ENCODE results near the gene NAXE. TPM values are rescaled to one million over a fixed set of nuclear protein-coding genes. Genes with fewer than 3 reads are reported as not detected.
"Not testable (repeated sequence)": the region's sequence is repeated elsewhere in the genome, so short reads cannot be mapped to it uniquely, and the experiment has no call there.

The NAXE gene
- total RNA-seq, 2 donors from 2014 or later, result 91.6 to 95.0 TPM

DNA sequence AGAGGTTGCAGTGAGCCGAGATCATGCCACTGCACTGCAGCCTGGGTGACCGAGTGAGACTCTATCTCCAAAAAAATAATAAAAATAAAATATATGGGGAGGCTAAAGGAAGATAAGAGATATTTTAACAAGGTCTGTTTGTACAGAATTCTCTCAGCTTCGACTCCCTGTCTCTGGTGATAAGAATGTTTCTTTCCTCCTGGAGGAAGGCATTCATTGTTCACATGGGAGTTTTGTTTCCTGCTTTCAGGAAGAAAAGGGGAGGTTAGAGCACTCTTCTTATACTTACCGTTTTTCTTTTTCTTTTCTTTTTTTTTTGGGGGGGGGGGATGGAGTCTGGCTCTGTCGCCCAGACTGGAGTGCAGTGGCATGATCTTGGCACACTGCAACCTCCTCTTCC lies 2.0 kb upstream of the NAXE start:
- DNase-seq, result no peak
- intact Hi-C loops (cut with DNase I), result no loop called here
- ATAC-seq, result no peak

DNA sequence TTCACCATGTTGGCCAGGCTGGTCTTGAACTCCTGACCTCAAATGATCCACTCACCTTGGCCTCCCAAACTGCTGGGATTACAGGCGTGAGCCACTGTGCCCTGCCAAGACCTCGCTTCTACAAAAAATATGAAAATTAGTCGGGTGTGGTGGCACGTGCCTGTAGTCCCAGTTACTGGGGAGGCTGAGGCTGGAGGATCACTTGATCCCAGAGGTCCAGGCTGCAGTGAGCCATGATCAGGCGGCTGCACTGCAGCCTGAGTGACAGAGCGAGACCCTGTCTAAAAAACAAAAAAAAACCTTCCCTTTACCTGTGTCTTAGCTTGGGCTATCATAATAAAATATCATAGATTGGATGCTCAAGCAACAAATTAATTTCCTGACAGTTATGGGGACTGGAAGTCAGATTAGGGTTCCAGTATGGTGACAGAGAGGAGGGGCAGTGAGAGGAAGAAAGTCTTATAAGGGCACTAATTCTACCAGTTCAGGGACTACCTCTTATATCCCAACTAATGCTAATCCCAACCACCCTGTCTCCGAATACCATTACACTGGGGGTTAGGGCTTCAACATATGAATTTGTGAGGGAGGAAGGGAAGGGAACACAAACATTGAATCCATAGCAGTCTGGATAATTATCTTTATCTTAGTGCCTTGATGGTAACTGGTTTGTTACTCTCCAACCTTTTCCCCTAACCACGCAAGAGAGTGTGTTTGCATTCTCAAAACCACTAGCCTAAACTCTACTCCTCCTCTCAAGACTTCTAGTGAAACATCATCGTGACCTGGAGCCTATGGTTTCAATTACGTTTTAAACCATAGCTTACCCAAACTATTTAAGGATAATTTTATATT lies 1.0 kb upstream of the NAXE start:
- DNase-seq (no peak), ATAC-seq (no peak)
- intact Hi-C loops (cut with DNase I), result no loop called here

DNA sequence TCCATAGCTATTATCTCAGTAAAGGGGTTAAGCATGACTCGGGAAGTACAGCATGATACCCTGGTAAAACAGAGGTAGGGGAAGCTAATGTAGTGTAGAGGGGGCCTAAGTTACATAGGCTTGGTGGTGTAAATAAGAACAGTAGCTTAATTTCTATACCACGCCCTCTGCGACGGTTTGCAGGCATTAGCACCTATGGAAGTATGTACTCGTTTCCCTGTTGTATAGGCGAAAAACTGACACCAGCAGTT lies 470 bp upstream of the NAXE start:
- DNase-seq (no peak), ATAC-seq (no peak)
- intact Hi-C loops (cut with DNase I), result no loop called here

DNA sequence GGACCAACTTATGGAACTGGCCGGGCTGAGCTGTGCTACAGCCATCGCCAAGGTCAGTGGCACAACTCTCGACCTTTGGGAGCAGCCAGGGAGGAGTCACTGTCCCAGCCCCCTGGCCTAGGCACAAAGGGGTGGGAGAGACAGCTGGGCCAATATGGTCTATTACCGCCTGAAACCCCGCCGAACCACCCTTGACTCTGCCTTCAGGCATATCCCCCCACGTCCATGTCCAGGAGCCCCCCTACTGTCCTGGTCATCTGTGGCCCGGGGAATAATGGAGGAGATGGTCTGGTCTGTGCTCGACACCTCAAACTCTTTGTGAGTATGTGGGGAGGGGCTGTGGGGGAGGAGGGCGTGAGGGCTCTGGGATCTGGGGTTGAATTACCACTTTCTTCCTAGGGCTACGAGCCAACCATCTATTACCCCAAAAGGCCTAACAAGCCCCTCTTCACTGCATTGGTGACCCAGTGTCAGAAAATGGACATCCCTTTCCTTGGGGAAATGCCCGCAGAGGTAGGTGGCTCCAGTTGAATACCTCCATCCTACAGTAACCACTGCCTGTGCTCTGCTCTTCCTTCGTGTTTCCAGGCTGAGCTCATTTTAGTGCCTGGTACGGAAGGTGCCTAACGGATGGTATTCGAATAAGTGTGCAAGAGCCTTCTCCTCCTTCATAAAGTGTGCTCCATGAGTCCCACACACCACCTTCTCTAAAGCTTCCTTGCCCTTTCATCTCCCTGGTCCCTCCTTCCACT lies 758 bp downstream of the NAXE start:
- ATAC-seq, result peak in 1 of 2 donors; percentile 3
- intact Hi-C loops (cut with DNase I), result no loop called here
- no peak for DNase-seq

DNA sequence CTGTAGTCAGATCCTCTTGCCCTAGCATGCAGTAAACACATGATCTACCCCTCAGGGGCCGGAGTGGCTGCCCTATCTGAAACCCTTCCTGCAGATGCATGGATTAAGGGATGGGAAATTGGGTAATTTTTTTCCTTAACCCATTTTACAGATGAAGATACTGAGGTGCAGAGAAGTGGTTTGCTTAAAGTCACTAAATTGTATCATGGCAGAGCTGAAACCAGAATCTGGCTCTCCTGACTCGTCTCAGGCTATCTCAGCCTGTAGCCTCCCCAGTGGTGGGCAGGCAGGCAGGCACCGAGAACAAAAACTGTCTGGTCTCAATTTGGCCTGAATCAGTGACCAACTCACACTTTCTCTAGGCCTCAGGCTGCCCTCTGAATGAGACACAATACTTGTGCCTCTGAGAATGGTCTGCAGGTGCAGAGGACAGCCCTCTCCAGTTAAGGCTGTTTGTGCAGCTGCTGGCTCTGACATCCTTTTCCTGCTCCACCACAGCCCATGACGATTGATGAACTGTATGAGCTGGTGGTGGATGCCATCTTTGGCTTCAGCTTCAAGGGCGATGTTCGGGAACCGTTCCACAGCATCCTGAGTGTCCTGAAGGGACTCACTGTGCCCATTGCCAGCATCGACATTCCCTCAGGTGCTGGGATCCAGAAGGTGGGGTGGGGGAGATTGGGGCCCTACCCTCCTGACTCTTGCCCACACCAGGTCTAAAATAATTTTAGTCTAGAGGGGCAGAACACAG lies 1.5 kb downstream of the NAXE start:
- DNase-seq (no peak), ATAC-seq (no peak)
- intact Hi-C loops (cut with DNase I), result no loop called here

DNA sequence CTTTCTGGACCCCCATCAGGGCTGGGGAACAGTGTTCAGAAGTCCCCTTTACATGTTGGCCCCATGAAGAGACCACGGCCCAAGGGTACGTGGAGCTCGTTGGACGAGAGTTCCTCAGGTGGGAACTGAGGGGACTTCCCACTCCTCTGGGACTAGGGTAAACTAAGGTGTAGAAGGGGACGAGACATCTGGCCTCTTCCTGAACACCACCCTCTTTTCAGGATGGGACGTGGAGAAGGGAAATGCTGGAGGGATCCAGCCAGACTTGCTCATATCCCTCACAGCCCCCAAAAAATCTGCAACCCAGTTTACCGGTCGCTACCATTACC lies 2.0 kb downstream of the NAXE start:
- no peak for DNase-seq
- ATAC-seq, result no peak
- intact Hi-C loops (cut with DNase I), result no loop called here

DNA sequence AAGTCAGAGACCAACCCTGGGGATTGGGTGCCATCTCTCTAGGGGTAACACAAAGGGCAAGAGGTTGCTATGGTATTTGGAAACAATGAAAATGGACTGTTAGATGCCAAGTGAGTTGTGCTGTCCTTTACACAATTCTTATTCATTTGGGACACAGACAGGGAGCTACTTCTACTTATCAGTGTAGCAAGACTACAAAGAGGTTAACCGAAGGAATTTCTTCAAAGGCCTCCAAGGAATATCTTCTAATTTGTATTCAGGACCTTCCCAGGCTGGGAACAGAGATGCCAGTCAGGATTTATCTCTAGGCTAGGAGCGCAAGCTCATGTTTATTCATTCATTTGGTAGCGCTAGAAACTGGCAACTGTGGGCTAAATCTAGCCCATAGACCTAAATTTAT lies 2.6 kb downstream of the NAXE start:
- no peak for ATAC-seq
- no peak for DNase-seq
- intact Hi-C loops (cut with DNase I), result no loop called here

DNA sequence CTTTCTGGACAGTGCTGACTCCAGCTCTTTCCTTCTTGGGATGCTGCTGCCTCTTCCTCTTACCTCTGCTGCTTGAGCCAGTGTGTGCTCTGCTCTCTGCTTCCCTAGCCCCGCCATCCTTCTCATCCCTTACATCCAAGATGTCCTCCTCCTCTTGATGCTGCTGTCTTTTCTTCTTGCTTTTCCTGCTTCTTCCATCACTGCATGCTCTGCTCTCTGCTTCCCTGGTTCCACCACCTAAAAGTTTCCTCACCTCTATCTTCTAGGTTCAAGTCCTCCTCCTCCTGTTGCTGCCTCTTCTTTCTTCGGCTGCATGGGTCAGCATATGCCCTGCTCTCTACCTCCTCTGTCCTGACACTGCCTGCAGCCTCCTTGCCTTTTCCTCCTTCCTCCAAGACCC lies 3.4 kb downstream of the NAXE start:
- no peak for ATAC-seq
- intact Hi-C loops (cut with DNase I), result no loop called here
- DNase-seq, result no peak

DNA sequence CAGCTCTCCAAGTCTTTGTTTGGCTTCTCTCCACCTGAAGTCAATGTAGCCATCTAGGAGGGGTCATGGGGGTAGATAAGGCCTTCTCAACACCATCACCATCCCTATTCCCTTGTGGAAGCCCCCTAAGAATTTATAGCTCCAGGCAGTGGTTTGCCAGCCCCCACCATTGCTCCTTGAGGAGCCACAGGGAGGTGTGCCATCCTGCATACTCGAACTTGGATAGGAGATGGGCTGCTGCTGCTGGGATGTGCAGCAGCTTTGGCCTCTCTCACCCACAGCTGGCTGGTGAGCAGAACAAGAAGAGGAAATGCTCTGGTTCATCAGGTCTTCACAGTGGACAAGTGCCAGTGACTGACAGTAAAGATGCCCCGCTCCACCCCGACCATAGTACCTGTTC lies 4.8 kb downstream of the NAXE start:
- intact Hi-C loops (cut with DNase I), result no loop called here

DNA sequence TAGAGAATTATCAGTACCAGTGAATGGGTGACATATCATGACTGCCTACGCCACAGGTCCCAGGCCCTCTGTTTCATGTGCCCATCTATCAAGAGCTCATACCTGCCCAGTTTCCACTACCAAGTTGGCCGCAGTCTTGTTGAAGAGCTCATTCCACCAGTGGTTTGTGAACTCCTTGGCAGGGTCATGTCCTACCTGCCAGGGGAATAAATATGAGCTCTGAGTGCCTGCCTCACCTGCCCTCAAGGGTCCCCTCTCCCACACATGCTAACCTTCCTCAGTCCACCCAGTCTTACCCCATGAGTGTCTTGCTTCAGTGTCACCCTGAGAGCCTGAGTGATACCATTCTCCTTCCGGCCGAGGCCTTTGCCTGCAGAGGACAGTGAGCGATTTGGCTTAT lies 6.5 kb downstream of the NAXE start:
- ATAC-seq, result no peak
- intact Hi-C loops (cut with DNase I), result no loop called here
- no peak for DNase-seq

More for the DNA sequence above, 4.8 kb downstream of the NAXE start:
- DNase-seq (no peak), ATAC-seq (no peak)

DNA sequence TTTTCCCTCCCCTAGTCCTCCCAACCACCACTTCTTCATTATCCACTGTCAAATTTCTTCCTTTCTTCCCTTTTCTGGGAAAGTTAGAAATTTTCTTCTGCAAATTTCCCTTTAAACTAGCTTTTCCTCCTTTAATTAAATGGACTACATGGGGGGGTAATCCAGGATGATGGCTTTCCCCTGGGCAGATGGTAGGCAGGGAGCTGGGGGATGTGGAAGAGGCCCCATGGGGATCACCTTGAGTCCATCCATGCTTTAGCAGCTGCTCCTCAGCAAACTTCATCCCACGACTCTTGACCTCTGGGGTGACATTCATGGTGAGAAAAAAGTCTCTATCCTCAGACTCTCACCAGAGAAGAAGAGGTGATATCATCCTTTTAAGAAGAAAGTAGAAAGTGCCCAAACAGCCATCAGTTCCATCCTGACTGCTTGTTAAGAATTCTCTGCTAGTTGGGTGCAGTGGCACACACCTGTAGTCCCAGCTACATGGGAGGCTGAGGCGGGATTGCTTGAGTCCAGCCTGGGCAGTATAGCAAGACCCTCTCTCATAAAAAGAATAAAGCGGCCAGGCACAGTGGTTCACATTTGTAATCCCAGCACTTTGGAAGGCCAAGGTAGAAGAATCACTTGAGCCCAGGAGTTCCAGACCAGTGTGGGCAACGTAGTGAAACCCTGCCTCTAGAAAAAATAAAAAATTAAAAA lies 7.3 kb downstream of the NAXE start:
- DNase-seq (no peak), ATAC-seq (no peak)
- intact Hi-C loops (cut with DNase I), result no loop called here

DNA sequence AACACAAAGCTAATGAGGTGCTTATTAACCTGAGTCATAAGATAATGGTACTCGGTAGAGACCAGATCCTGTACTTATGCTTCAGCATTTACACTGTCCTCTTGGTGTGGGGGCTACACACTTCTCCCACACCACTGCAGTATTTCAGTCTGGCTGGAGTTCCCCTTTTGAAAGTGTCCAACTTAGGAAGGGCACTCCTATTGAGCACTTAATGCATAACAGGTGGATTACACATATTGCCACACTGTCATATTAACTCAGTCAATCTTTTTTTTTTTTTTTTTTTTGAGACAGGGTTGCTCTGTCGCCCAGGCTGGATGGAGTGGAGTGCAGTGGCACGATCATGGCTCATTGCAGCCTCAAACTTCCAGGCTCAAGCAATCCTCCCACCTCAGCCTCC lies 8.2 kb downstream of the NAXE start:
- ATAC-seq (no peak), DNase-seq (no peak)
- intact Hi-C loops (cut with DNase I), result loop anchor here (10.0 kb wide), 2 partner anchors 115 to 215 kb away; no protein-coding TSS in a partner anchor

DNA sequence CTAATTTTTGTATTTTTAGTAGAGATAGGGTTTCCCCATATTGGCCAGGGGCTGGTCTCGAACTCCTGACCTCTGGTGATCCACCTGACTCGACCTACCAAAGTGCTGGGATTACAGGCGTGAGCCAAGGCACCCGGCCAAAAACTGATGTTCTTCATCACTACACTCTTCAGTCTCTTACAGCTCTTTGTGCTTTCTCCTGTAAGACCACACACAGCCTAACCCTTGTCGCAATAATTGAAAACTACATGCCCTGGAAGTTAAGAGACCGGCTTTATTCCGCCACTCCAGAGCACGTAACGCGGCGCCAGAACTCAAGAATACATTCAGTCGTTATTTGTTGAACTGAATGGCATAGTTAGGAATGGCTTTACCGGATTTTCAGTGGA lies 9.2 kb downstream of the NAXE start:
- intact Hi-C loops (cut with DNase I), result loop anchor here (10.0 kb wide), 2 partner anchors 116 to 216 kb away; no protein-coding TSS in a partner anchor
- ATAC-seq, result peak in 1 of 2 donors; percentile 7

DNA sequence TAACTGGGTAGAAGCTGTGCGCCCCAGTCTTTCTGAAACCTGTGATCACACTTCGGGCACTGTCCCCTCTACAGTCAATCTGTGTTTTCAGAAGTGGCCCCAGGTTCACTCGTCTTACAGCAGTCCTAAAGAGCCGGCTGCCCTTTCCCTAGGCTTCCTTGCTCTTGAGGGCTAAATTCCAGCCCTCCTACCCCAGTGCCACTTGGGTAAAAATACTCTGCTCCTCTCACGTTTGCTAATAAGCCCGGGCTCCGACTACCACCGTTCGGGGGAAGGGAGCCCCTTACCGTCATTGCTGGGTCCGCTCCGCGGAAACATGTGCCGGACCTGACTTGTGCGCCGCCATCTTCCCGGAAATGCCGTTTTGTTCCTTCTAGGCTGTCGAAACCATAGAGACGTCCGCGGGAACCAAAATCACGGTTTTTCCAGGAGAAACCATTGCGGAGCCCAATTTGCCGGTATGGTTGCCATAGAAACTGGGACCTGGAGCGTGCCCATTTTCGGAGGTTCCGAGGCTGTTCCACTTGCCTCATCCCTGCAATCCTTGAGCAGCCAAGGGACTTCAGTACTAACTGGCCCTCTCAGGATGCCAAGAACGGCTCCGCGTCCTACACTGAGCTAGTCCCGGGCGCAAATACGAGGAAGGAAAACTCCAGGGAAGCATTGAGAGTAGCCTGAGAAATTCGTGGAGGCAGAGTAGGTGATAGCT lies 9.7 kb downstream of the NAXE start, which contains the start of gene GPATCH4:
Gene GPATCH4, minus strand, starts transcription at position 358 of the 709 bp plus-strand sequence.
- ATAC-seq (peak; percentile 90), DNase-seq (peak; percentile 87)
- intact Hi-C loops (cut with DNase I), result loop anchor here (10.0 kb wide), 2 partner anchors 116 to 216 kb away; no protein-coding TSS in a partner anchor

More for the DNA sequence above, 9.2 kb downstream of the NAXE start:
- no peak for DNase-seq

DNA sequence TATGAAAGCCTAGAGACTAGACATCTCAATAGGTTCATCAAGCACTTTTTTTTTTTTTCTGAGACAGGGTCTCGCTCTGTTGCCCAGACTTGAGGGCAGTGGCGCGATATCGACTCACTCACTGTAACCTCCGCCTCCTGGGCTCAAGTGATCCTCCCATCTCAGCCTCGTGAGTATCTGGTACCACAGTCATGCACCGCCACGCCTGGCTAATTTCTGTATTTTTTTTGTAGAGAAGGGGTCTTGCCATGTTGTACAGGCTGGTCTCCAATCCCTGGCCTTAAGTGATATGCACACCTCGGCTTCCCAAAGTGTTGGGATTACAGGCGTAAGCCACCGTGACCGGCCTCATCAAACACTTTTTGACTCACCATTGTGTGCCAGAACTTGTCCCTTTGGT lies 10.3 kb downstream of the NAXE start:
- peak in 1 of 2 donors; percentile 5 for ATAC-seq
- no peak for DNase-seq
- intact Hi-C loops (cut with DNase I), result loop anchor here (2.0 to 10.0 kb wide), 3 partner anchors 117 to 217 kb away; no protein-coding TSS in a partner anchor

DNA sequence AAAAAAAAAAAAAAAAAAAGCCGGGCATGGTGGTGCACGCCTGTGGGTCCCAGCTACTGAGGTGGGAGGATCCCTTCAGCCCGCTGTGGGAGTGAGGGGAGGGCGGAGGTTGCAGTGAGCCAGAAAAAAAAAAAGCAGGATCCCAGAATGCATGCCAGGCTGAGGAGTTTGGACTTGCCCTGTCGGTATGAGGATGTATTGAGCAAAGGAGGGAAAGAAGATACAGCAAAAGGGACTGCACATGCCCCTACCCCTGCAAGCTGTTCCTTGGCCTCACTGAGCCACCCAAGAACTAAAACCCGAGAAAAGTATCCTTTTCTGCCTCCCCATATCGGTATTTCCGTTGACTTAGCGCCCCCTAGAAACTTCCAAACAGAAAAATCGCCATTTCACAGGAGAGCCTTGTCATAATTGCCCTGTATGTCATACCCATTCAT lies 11.0 kb downstream of the NAXE start:
- intact Hi-C loops (cut with DNase I), result loop anchor here (2.0 to 10.0 kb wide), 3 partner anchors 118 to 218 kb away; no protein-coding TSS in a partner anchor
- ATAC-seq (no peak), DNase-seq (no peak)

DNA sequence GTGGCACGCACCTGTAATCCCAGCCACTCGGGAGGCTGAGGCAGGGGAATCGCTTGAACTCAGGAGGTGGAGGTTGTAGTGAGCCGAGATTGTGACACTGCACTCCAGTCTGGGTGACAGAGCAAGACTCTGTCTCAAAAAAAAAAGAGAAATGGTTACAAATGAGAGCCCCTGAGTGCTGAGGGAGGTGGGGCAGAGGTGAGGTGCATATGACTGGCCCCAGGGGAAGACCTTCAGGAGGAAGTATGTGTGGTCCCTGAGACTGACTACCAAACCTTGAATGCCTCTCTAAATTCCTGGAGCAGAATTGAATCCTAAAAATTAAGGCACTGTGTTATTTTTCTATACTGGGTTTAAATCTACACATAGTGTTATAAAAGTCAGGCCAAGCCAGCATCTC lies 15.8 kb downstream of the NAXE start:
- intact Hi-C loops (cut with DNase I), result loop anchor here (5.0 to 10.0 kb wide), 3 partner anchors 123 to 223 kb away; no protein-coding TSS in a partner anchor
- not testable (repeated sequence) for ATAC-seq, DNase-seq

DNA sequence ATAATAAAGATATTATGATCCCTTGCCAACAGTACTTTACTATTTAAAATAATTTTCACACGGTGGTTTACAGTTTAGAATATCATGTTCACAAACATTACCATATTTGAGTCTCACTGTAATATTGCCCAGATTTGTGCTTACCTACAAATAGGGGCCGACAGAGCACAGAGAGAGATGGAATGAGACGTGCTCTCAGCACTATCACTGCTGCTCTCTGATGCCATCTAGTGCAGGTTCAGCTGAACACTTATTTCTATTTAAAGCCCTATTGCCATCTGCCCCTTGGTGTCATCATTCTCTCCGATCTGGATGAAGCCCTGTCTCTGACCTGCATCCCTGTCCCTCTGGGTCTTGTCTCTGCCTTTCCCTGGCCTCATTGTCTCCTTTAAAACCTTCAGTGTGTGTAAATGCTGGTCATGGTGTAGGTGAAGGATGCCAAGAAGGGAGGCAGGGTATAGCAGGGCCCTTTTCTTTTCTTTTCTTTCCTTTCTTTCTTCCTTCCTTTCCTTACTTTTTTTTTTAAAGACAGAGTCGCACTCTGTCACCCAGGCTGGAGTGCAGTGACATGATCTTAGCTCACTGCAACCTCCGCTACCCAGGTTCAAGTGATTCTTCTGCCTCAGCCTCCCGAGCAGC lies 16.6 kb downstream of the NAXE start:
- ATAC-seq (peak; percentile 95 to 96), DNase-seq (no peak)
- intact Hi-C loops (cut with DNase I), result loop anchor here (5.0 to 10.0 kb wide), 3 partner anchors 123 to 223 kb away; no protein-coding TSS in a partner anchor
